ENCODE data around the gene FBXO22.

- TF ChIP-seq CTCF (IDR thresholded peaks at IDR 0.05; ENCODE audit: insufficient read depth, low read length, poor library complexity, severe bottlenecking) (no peak), EZH2phosphoT487 (conservative IDR thresholded peaks at IDR 0.05; ENCODE audit: low read length) (no peak)
Measured at GRCh38 chr15:75861750-75862402, 41.8 kb upstream of the FBXO22 start.
